Measurements from ENCODE around the gene GPATCH4.

GRCh38 chr1:156648496-156648895 lies 47.2 kb upstream of the GPATCH4 start:
- TF ChIP-seq, protein P1, sequence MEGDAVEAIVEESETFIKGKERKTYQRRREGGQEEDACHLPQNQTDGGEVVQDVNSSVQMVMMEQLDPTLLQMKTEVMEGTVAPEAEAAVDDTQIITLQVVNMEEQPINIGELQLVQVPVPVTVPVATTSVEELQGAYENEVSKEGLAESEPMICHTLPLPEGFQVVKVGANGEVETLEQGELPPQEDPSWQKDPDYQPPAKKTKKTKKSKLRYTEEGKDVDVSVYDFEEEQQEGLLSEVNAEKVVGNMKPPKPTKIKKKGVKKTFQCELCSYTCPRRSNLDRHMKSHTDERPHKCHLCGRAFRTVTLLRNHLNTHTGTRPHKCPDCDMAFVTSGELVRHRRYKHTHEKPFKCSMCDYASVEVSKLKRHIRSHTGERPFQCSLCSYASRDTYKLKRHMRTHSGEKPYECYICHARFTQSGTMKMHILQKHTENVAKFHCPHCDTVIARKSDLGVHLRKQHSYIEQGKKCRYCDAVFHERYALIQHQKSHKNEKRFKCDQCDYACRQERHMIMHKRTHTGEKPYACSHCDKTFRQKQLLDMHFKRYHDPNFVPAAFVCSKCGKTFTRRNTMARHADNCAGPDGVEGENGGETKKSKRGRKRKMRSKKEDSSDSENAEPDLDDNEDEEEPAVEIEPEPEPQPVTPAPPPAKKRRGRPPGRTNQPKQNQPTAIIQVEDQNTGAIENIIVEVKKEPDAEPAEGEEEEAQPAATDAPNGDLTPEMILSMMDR (IDR thresholded peaks at IDR 0.05) = no peak
- TF ChIP-seq REST (IDR thresholded peaks at IDR 0.05; ENCODE audit: insufficient read depth in 1 of 2, low read depth in 2 of 2, low read length in 1 of 2) = no peak
- TF ChIP-seq SIN3A (IDR thresholded peaks at IDR 0.05; ENCODE audit: borderline replicate concordance, insufficient read depth, low read depth, low read length) = no peak
- no peak for TF ChIP-seq TCF7L2 (IDR thresholded peaks at IDR 0.05; ENCODE audit: low read depth, low read length)

All from Panc1 (cell line).